Measurements from ENCODE around the gene ZFY.
"Not testable (repeated sequence)": the region's sequence is repeated elsewhere in the genome, so short reads cannot be mapped to it uniquely, and the experiment has no call there.

Gene ZFY

GRCh38 chrY:2973110-2973751, 38.0 kb downstream of the ZFY start:
- DNase-seq (ENCODE audit: low spot score): no peak

- no peak for DNase-seq (ENCODE audit: low spot score)
Measured at GRCh38 chrY:2979283-2979682, 44.1 kb downstream of the ZFY start.

- no peak for DNase-seq (ENCODE audit: low spot score)
Measured at GRCh38 chrY:2984491-2984890, 49.3 kb downstream of the ZFY start.

GRCh38 chrY:2987178-2987577, 52.0 kb downstream of the ZFY start:
- DNase-seq (ENCODE audit: low spot score): not testable (repeated sequence)

GRCh38 chrY:2997369-2997768, 62.2 kb downstream of the ZFY start:
- not testable (repeated sequence) for DNase-seq (ENCODE audit: low spot score)

GRCh38 chrY:3002190-3002589, 67.0 kb downstream of the ZFY start:
- DNase-seq (ENCODE audit: low spot score): no peak

GRCh38 chrY:3002680-3003515, 67.7 kb downstream of the ZFY start:
- no peak for DNase-seq (ENCODE audit: low spot score)

- DNase-seq (ENCODE audit: low spot score): no peak
Measured at GRCh38 chrY:3003516-3003830, 68.3 kb downstream of the ZFY start.

- DNase-seq (ENCODE audit: low spot score): no peak
Measured at GRCh38 chrY:3003846-3004245, 68.7 kb downstream of the ZFY start.

GRCh38 chrY:3006031-3006430, 70.8 kb downstream of the ZFY start:
- DNase-seq (ENCODE audit: low spot score): not testable (repeated sequence)

GRCh38 chrY:3007967-3008366, 72.8 kb downstream of the ZFY start:
- DNase-seq (ENCODE audit: low spot score): no peak

- DNase-seq (ENCODE audit: low spot score): no peak
Measured at GRCh38 chrY:3012226-3012625, 77.0 kb downstream of the ZFY start.

- no peak for DNase-seq (ENCODE audit: low spot score)
Measured at GRCh38 chrY:3016594-3016993, 81.4 kb downstream of the ZFY start.

- no peak for DNase-seq (ENCODE audit: low spot score)
Measured at GRCh38 chrY:3018546-3018945, 83.4 kb downstream of the ZFY start.

GRCh38 chrY:3019584-3019983, 84.4 kb downstream of the ZFY start:
- no peak for DNase-seq (ENCODE audit: low spot score)

- DNase-seq (ENCODE audit: low spot score): no peak
Measured at GRCh38 chrY:3021176-3021575, 86.0 kb downstream of the ZFY start.

- no peak for DNase-seq (ENCODE audit: low spot score)
Measured at GRCh38 chrY:3023606-3024005, 88.4 kb downstream of the ZFY start.

GRCh38 chrY:3025357-3025756, 90.2 kb downstream of the ZFY start:
- DNase-seq (ENCODE audit: low spot score): no peak
